GM12873 (cell line): ENCODE measurements around the gene KCNS3.

Experiments used
- CTCF ChIP-seq: IDR thresholded peaks from 2 replicates; pipeline ENCODE4 v1.5.1; 2012; ENCODE audit warnings: low read depth, mild to moderate bottlenecking, moderate library complexity, low read length, control low read depth; ENCODE audit not compliant: insufficient read depth; ENCODE audit errors: missing control alignments

Gene KCNS3

DNA sequence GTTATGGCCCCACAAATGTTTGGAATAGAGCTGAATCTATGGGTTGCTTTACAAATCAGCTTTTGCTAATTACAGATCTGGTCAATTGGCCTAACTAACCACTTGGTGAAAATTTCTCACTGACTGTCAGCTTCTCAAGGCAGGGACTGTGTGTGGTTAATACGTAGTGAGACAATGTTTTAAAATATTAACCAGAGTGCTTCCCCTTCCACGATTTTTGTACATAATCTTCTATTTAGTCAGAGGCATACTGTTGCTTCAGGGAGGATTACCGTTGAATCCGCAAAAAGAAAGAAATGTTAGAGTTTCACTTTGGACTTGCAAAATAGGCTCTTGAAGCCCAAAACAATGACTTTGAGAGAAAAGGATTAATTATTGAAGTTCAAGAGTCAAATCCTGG, 14.9 kb upstream of the KCNS3 start:
- no peak for TF ChIP-seq CTCF

GRCh38 chr2:17864676-17865075, 13.8 kb upstream of the KCNS3 start:
- no peak for TF ChIP-seq CTCF

- TF ChIP-seq CTCF: no peak
These were observed 11.3 kb upstream of the KCNS3 start for GRCh38 chr2:17867133-17867532.

GRCh38 chr2:17869128-17869527, 9.3 kb upstream of the KCNS3 start:
- no peak for TF ChIP-seq CTCF

DNA sequence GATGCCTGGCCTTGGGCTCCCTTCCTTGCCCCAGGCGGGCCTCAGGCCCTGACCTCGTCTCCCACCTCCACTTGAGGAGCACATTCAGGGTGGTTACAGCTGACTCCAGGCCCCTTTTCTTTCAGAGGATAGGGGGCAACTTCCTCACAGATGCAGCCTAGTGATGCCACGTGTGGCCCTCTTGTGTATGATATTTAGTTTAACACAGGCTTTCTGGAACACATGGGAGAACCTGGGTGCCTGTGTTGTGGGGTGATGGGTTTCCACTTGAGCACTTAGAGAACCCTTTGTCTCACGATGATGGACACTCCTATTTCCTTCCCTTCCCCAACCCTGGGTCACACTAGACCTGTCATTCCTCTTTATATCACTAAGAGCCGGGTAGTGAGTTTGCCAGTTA, 6.8 kb upstream of the KCNS3 start:
- TF ChIP-seq CTCF: no peak

DNA sequence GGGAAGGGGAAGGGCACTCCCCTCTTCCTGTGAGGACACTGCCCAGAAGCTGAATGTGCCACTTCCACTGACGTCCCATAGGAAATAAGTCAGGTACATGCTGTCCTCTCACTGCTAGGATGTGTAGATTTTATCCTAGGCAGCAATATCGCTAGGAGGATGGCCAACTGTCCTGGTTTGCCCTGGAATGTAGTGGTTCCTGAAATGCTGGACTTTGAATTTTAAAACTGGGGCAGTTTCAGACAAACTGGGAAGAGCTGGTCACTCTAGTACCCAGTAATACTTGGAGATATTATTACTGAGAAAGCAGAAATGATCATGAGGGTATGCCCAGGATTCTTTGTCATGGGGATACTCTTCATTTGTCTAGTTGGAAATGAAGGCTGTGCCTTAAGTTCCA, 5.4 kb upstream of the KCNS3 start:
- no peak for TF ChIP-seq CTCF

DNA sequence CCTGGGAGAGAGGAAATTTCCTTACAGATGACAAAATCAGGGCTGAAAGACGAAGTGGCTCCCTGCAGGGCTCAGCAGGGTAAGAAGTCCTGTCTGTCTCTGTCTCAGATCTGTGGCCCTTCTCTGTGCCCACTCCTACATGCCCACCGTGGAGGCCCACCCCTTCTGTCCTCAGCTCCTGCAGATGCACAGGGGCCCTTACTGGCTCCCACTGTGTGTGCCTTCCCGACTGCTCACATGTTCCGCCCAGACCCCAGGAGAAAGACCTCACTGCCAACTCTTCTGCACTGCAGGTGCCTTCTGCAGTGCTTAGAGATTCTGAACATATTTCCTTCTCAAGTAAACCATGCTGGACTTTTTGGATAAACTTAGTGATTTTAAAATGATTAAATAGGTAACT, 1.9 kb upstream of the KCNS3 start:
- no peak for TF ChIP-seq CTCF

DNA sequence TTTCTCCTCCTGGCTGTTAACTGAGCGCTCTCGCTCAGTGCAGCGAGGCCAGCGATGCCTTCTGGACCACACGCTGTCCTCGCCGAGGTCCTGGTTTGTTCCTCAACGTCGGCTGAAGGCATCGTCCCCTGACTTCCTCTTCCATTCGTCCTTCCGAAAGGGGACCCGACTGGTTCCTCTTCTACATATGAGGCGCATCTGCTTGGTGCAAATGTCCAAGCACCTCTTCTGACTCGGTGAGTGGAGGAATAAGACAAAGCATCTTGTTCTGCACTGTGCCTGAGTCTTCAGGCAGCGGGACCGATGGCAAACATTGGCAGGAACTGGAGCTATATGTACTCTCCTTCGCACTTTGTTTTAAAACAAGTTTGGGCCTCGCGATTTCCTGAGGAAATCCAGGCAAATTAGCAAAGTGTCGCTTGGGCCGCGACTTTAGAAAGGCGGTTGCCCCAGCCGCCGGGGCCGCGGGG, 621 bp upstream of the KCNS3 start:
- no peak for TF ChIP-seq CTCF
